ENCODE data around the gene MARCHF3. TPM values are rescaled to one million over a fixed set of nuclear protein-coding genes. Genes with fewer than 3 reads are reported as not detected.
"Not testable (repeated sequence)": the region's sequence is repeated elsewhere in the genome, so short reads cannot be mapped to it uniquely, and the experiment has no call there.

MARCHF3 gene
- total RNA-seq, 2 donors from 2014 or later: 19.2 to 46.2 TPM

DNA sequence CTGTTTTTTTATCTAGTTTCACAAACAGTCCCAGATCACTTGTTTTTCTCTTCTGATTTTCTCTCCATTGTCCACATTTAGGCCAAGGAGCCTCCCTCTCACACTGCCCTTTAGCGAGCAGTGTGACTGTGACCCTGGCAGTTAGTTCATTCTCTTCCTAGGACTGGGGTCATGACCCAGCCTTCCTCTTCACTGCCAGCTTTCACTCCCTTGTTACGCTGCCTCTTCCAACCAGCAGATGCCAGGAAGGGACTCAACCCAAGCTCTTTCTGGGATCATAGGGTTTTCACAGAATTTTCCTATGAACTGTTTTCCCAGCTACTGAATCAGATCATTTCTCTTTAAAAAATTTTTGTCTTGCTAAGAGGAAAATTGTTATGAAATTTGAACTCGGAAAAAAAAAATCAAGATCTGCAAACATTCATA is 182.5 kb downstream of the MARCHF3 start:
- Mint-ChIP-seq H3K4me3 (no peak overlapping the region), H3K27ac (peak overlapping the region in 1 of 2 donors; percentile 36), H3K27me3 (no peaks in the 10 kb centered on the region), H3K36me3 (no peaks in the 10 kb centered on the region), H3K9me3 (no peaks in the 10 kb centered on the region), H3K4me1 (ENCODE audit: low read depth in 2 of 2) (peaks cover 31 to 35% of the 10 kb centered on the region in 2 donors)
- ATAC-seq (no peak), DNase-seq (ENCODE audit: low spot score) (no peak)

DNA sequence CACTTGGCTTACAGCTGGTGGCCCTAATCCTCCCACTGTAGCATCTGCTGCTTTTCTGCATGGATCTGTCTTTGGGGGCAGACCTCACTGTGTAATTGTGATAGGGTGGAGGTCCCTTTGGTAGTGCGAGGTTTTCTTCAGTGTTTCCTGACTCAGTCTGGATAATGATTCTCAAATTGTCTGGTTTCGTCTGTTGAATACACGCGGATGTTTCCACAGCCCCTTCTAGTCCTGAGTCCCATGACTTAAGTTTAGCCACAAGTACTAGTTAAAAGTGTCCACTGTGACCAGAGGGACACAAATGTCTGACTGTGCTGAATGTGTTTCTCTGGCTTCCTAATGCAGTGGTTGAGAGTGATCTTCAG is 182.9 kb downstream of the MARCHF3 start:
- ATAC-seq (no peak), DNase-seq (ENCODE audit: low spot score) (no peak)
- Mint-ChIP-seq H3K9me3 (no peaks in the 10 kb centered on the region), H3K4me1 (ENCODE audit: low read depth in 2 of 2) (peaks cover 27 to 32% of the 10 kb centered on the region in 2 donors), H3K4me3 (no peak overlapping the region), H3K36me3 (no peaks in the 10 kb centered on the region), H3K27me3 (no peaks in the 10 kb centered on the region), H3K27ac (peak overlapping the region in 1 of 2 donors; percentile 36)

GRCh38 chr5:126846744-126847455 is 183.5 kb downstream of the MARCHF3 start:
- H3K27me3 Mint-ChIP-seq: no peaks in the 10 kb centered on the region
- H3K27ac Mint-ChIP-seq: no peak overlapping the region
- DNase-seq (ENCODE audit: low spot score): no peak
- H3K9me3 Mint-ChIP-seq: no peaks in the 10 kb centered on the region
- H3K36me3 Mint-ChIP-seq: no peaks in the 10 kb centered on the region
- H3K4me1 Mint-ChIP-seq (ENCODE audit: low read depth in 2 of 2): peaks cover 24 to 26% of the 10 kb centered on the region in 2 donors
- no peak overlapping the region for H3K4me3 Mint-ChIP-seq
- no peak for ATAC-seq

GRCh38 chr5:126846344-126846743 is 184.0 kb downstream of the MARCHF3 start:
- H3K27ac Mint-ChIP-seq: peak overlapping the region in 1 of 2 donors; percentile 78
- H3K9me3 Mint-ChIP-seq: no peaks in the 10 kb centered on the region
- H3K4me1 Mint-ChIP-seq (ENCODE audit: low read depth in 2 of 2): peaks cover 23 to 28% of the 10 kb centered on the region in 2 donors
- no peak overlapping the region for H3K4me3 Mint-ChIP-seq
- no peaks in the 10 kb centered on the region for H3K36me3 Mint-ChIP-seq
- ATAC-seq: no peak
- DNase-seq (ENCODE audit: low spot score): no peak
- H3K27me3 Mint-ChIP-seq: no peaks in the 10 kb centered on the region

DNA sequence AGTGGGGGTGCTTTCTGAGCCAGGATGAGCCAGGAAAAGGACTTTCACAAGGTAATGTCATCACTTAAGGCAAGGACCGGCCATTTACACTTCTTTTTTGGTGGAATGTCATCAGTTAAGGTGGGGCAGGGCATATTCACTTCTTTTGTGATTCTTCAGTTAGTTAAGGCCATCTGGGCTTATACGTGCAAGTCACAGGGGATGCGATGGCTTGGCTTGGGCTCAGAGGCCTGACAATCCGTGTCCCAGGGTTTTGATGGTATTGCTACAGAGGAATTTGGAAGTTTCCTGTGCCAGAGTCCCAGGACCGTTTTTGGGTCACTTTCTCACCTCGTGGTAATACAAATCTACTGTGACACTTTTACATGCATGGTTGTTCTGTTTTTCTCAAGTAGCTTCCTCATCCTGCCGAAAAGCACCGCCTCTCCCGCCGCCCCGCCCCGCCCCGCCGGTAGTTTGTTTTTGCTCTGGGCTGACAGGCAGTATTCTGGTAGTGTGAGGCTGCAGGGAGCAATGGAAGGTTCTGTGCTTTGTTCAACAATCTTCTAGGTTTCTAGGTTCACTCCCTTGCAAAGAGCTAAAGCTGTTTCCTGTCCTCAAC is 184.8 kb downstream of the MARCHF3 start:
- DNase-seq (ENCODE audit: low spot score); H3K36me3 Mint-ChIP-seq; H3K9me3 Mint-ChIP-seq; H3K27me3 Mint-ChIP-seq: not testable (repeated sequence)
- Mint-ChIP-seq H3K4me3 (peak overlapping the region; percentile 36), H3K27ac (peak overlapping the region; percentile 56 to 78), H3K4me1 (ENCODE audit: low read depth in 2 of 2) (peaks cover 22 to 30% of the 10 kb centered on the region in 2 donors)
- ATAC-seq: peak; percentile 62 to 71

DNA sequence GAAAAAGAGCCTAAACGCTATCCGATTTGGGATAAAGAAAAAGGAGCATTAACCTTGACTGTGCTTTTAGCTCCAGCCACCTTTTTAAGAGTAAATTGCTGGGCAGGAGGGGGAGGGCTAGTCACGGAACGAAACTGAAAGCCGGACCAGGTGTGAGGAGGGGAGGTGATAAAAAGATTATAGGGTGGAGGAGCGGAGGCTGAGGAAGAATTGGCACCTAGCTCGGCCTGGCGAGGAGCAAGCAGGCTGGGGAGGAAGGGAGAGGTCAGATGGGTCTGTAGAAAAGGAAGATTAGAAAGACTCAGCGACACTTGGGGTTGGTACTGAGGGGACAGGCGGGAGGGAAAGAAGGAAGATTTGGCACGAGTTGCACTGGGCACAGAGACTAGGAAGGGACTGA is 187.0 kb downstream of the MARCHF3 start:
- H3K27ac Mint-ChIP-seq: peak overlapping the region in 1 of 2 donors; percentile 37
- not testable (repeated sequence) for H3K4me3 Mint-ChIP-seq, H3K36me3 Mint-ChIP-seq

GRCh38 chr5:126839407-126839806 is 191.0 kb downstream of the MARCHF3 start:
- ATAC-seq; H3K9me3 Mint-ChIP-seq; DNase-seq (ENCODE audit: low spot score); H3K27me3 Mint-ChIP-seq; H3K4me3 Mint-ChIP-seq: not testable (repeated sequence)
- Mint-ChIP-seq H3K36me3 (peaks cover 18% of the 10 kb centered on the region), H3K4me1 (ENCODE audit: low read depth in 2 of 2) (peaks cover 9 to 22% of the 10 kb centered on the region in 2 donors), H3K27ac (peak overlapping the region in 1 of 2 donors; percentile 36)

More for the DNA sequence above, 187.0 kb downstream of the MARCHF3 start:
- H3K4me1 Mint-ChIP-seq (ENCODE audit: low read depth in 2 of 2): peaks cover 18 to 30% of the 10 kb centered on the region in 2 donors
- not testable (repeated sequence) for ATAC-seq; DNase-seq (ENCODE audit: low spot score); H3K27me3 Mint-ChIP-seq; H3K9me3 Mint-ChIP-seq

DNA sequence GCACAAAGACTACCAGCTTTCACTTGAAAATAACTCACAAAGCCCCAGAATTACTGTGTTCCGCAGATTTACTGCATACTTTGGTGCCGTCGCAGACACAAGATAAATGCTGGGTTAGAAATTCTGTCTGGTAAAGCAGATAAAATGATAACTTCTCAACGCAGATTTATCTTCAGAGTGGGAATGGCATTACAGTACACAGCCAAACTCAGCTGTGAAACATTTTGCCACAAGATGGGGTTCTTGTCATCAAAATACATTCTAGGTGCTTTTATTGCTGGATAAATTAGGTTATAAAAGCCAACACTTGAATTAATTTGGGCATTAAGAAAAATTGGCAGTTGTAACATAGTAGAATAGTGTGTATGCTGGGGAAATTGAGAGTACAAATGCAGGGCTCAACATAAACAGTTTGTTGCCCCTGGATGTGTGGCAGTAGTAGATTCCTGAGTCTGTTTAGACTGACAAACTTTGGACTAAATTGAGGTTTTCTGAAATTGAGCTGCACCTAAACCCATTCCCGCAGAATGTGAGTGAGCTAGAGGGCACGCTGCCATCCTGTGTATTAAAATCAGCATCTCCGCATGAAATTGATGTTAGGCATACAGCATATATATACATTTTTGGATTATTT is 192.3 kb downstream of the MARCHF3 start:
- no peaks in the 10 kb centered on the region for H3K27me3 Mint-ChIP-seq
- no peak overlapping the region for H3K4me3 Mint-ChIP-seq
- DNase-seq (ENCODE audit: low spot score): no peak
- no peak overlapping the region for H3K27ac Mint-ChIP-seq
- ATAC-seq: no peak
- no peaks in the 10 kb centered on the region for H3K9me3 Mint-ChIP-seq
- peaks cover 0 to 11% of the 10 kb centered on the region in 2 donors for H3K4me1 Mint-ChIP-seq (ENCODE audit: low read depth in 2 of 2)
- H3K36me3 Mint-ChIP-seq: peaks cover 18% of the 10 kb centered on the region

- no peak for ATAC-seq
- DNase-seq (ENCODE audit: low spot score): no peak
- Mint-ChIP-seq H3K4me3 (no peak overlapping the region), H3K27me3 (no peaks in the 10 kb centered on the region), H3K4me1 (ENCODE audit: low read depth in 2 of 2) (peaks cover 0 to 11% of the 10 kb centered on the region in 2 donors), H3K9me3 (no peaks in the 10 kb centered on the region), H3K27ac (no peak overlapping the region), H3K36me3 (peaks cover 18% of the 10 kb centered on the region)
These were observed 193.1 kb downstream of the MARCHF3 start for GRCh38 chr5:126837242-126837641.

GRCh38 chr5:126836778-126837177 is 193.6 kb downstream of the MARCHF3 start:
- Mint-ChIP-seq H3K4me3 (no peak overlapping the region), H3K27ac (peak overlapping the region in 1 of 2 donors; percentile 60), H3K4me1 (ENCODE audit: low read depth in 2 of 2) (peaks cover 0 to 7% of the 10 kb centered on the region in 2 donors), H3K27me3 (no peaks in the 10 kb centered on the region), H3K9me3 (no peaks in the 10 kb centered on the region), H3K36me3 (peaks cover 18% of the 10 kb centered on the region)
- DNase-seq (ENCODE audit: low spot score): no peak
- no peak for ATAC-seq

GRCh38 chr5:126831156-126831555 is 199.2 kb downstream of the MARCHF3 start:
- ATAC-seq: no peak
- DNase-seq (ENCODE audit: low spot score): no peak
- H3K27ac Mint-ChIP-seq: no peak overlapping the region
- no peaks in the 10 kb centered on the region for H3K4me1 Mint-ChIP-seq (ENCODE audit: low read depth in 2 of 2)
- no peaks in the 10 kb centered on the region for H3K9me3 Mint-ChIP-seq
- no peaks in the 10 kb centered on the region for H3K27me3 Mint-ChIP-seq
- no peak overlapping the region for H3K4me3 Mint-ChIP-seq
- H3K36me3 Mint-ChIP-seq: peaks cover 33% of the 10 kb centered on the region

- Mint-ChIP-seq H3K4me1 (ENCODE audit: low read depth in 2 of 2) (no peaks in the 10 kb centered on the region), H3K27me3 (no peaks in the 10 kb centered on the region), H3K36me3 (peaks cover 36% of the 10 kb centered on the region), H3K4me3 (no peak overlapping the region), H3K27ac (no peak overlapping the region), H3K9me3 (no peaks in the 10 kb centered on the region)
- no peak for DNase-seq (ENCODE audit: low spot score)
- no peak for ATAC-seq
These were observed 200.3 kb downstream of the MARCHF3 start for GRCh38 chr5:126830061-126830460.

DNA sequence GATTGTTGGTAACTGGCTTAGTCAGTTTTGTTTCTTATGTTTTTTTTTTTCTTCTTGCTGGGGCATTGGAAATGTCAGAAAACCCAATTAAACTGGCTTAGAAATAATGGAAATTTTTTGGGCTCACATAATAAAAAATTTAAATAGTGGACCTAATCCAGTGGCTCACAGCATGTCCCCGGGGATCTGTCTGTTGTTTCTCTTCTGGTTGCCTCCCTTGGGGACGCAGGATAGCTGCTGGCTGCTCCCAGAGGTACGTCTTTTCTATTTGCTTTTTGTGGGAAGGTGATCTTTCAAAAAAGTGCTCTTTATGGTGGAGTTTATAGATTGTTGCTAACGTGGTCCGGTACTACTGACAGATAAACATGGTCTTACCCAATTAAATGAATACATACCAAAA is 201.3 kb downstream of the MARCHF3 start:
- peaks cover 34% of the 10 kb centered on the region for H3K36me3 Mint-ChIP-seq
- H3K27ac Mint-ChIP-seq: no peak overlapping the region
- H3K27me3 Mint-ChIP-seq: no peaks in the 10 kb centered on the region
- no peak overlapping the region for H3K4me3 Mint-ChIP-seq
- ATAC-seq (no peak), DNase-seq (ENCODE audit: low spot score) (no peak)
- no peaks in the 10 kb centered on the region for H3K4me1 Mint-ChIP-seq (ENCODE audit: low read depth in 2 of 2)
- no peaks in the 10 kb centered on the region for H3K9me3 Mint-ChIP-seq

- H3K4me3 Mint-ChIP-seq: no peak overlapping the region
- H3K36me3 Mint-ChIP-seq: peaks cover 34% of the 10 kb centered on the region
- DNase-seq (ENCODE audit: low spot score) (no peak), ATAC-seq (no peak)
- H3K4me1 Mint-ChIP-seq (ENCODE audit: low read depth in 2 of 2): no peaks in the 10 kb centered on the region
- H3K27me3 Mint-ChIP-seq: no peaks in the 10 kb centered on the region
- H3K9me3 Mint-ChIP-seq: no peaks in the 10 kb centered on the region
- peak overlapping the region in 1 of 2 donors; percentile 18 for H3K27ac Mint-ChIP-seq
These were observed 203.6 kb downstream of the MARCHF3 start for GRCh38 chr5:126826619-126827215.

All from natural killer cell treated with Interleukin-12 subunit alpha and Interleukin-12 subunit beta and Interleukin-15 and Interleukin-18, amount 100 ng/mL, for 72 hours (primary cell).